K562 (cell line): ENCODE results near the gene NFIL3. TPM values are rescaled to one million over a fixed set of nuclear protein-coding genes. Genes with fewer than 3 reads are reported as not detected.

Experiments
- HMG20B ChIP-seq: fragments of 250-450 bp; sonication (Bioruptor Pico); IDR thresholded peaks from 2 replicates; pipeline ENCODE4 v1.5.0; 2021; ENCODE audit warnings: mild to moderate bottlenecking
- MEIS2 ChIP-seq: fragments of 450-650 bp; IDR thresholded peaks from 2 replicates; pipeline ENCODE4 v1.6.1; 2014; ENCODE audit warnings: mild to moderate bottlenecking; ENCODE audit not compliant: partially characterized antibody
- NBN ChIP-seq: fragments of 450-650 bp; IDR thresholded peaks from 2 replicates; pipeline ENCODE4 v1.6.1; 2016; ENCODE audit warnings: low read depth, mild to moderate bottlenecking
- PTBP1 ChIP-seq: fragments of 200-400 bp; formaldehyde crosslinking; IDR thresholded peaks from 2 replicates; pipeline ENCODE4 v1.6.1; 2017; ENCODE audit warnings: low read depth, low read length
- RREB1 ChIP-seq: fragments of 250-450 bp; sonication (Bioruptor Pico); IDR thresholded peaks from 2 replicates; pipeline ENCODE4 v1.4.0; 2020
- THRB ChIP-seq: fragments of 450-650 bp; formaldehyde crosslinking; conservative IDR thresholded peaks from 2 replicates; pipeline ENCODE4 v1.4.0; 2022; ENCODE audit warnings: mild to moderate bottlenecking, missing genetic modification characterization
- ZBTB11 ChIP-seq, 3 experiments: fragments of 200-800 bp in 1 of 3; fragments of 250-450 bp in 1 of 3; fragments of 450-650 bp in 1 of 3; sonication (Bioruptor Pico) in 1 of 3; sonication (Bioruptor generic) in 1 of 3; formaldehyde crosslinking in 1 of 3; IDR thresholded peaks; 2 replicates each; pipeline versions ENCODE4 v1.6.1 to v1.8.0; 2016 to 2022; ENCODE audit warnings: mild to moderate bottlenecking in 2 of 3, missing genetic modification characterization in 2 of 3, missing compliant biosample characterization in 1 of 3, moderate library complexity in 1 of 3
- ZBTB8A ChIP-seq: fragments of 450-650 bp; IDR thresholded peaks from 2 replicates; pipeline ENCODE4 v1.6.1; 2018; ENCODE audit warnings: mild to moderate bottlenecking, moderate library complexity; ENCODE audit not compliant: partially characterized antibody
- ZNF57 ChIP-seq: fragments of 450-650 bp; formaldehyde crosslinking; IDR thresholded peaks from 2 replicates; pipeline ENCODE4 v1.4.0; 2020; ENCODE audit warnings: mild to moderate bottlenecking, moderate library complexity
- ZNF655 ChIP-seq: fragments of 250-450 bp; sonication (Bioruptor Pico); IDR thresholded peaks from 2 replicates; pipeline ENCODE4 v1.5.0; 2021
- ZSCAN32 ChIP-seq: fragments of 450-650 bp; formaldehyde crosslinking; IDR thresholded peaks from 2 replicates; pipeline ENCODE4 v1.4.0; 2020; ENCODE audit warnings: mild to moderate bottlenecking, moderate library complexity
- polyA plus RNA-seq, 8 experiments: library from polyadenylated mRNA; depleted of rRNA in 4 of 8; stranded (reverse) in 5 of 8; unstranded in 3 of 8; fragments of >200 nt; fragmentation: Nextera tagmentation in 2 of 8; fragmentation: Illumina TruSeq in 1 of 8; extraction: Ambion mirVana in 2 of 8; extraction: Trizol in 1 of 8; gene quantifications; 2 replicates each; pipeline versions ENCODE4 v1.2.1 to v1.2.3, GENCODE V29; 2011 to 2014; ENCODE audit warnings: inconsistent platforms in 1 of 8, missing spikeins in 1 of 8
- total RNA-seq, 7 experiments: library from RNA; depleted of rRNA in 6 of 7; stranded (reverse); fragments of >200 nt in 6 of 7; fragmentation: Illumina TruSeq in 2 of 7; extraction: Trizol in 2 of 7; gene quantifications; 2 replicates each; pipeline versions ENCODE4 v1.2.1 to v1.2.3, GENCODE V29; 2011 to 2021; ENCODE audit warnings: low replicate concordance in 1 of 7

NFIL3 gene
- total and polyA plus RNA-seq, 9 of the 15 experiments (the other 6 are each of a cell fraction or from before 2014, with no cell fraction given): 3.2 to 16.1 (median 9.3) TPM

GRCh38 chr9:91403665-91404543, 19.7 kb downstream of the NFIL3 start (continued):
- TF ChIP-seq RREB1 (CRISPR knock-in tag) (no peak), ZBTB11 (CRISPR knock-in tag; IDR thresholded peaks at IDR 0.05) (0 out of 6 replicates have a peak, but pooled peaks of 1 of the 3 experiments have one; percentile 53), ZNF655 (no peak), THRB (CRISPR knock-in tag) (no peak), NBN (no peak; the same call in 1 of the 2 replicates), PTBP1 (no peak), ZNF57 (CRISPR knock-in tag) (no peak), MEIS2 (peak; percentile 39), ZBTB8A (no peak), ZSCAN32 (CRISPR knock-in tag) (no peak), HMG20B (CRISPR knock-in tag) (no peak)
